ENCODE data around the gene RIPK1.

The RIPK1 gene

DNA sequence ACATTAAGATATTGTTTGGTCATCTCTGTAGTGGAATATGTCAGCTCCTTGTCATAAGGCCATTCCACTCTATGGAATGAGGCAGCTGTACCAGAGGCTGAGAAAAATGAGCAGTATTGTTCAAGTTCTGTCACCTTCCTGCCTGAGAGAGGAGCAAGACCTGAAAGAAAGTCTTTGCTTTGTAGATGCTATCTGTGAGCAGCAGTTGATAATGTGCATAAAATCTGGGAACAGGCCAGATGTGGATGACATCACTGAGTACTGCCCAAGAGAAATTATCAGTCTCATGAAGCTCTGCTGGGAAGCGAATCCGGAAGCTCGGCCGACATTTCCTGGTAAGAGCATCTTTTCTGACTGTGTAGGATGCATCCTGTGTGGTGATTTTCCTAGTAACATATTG, 16.8 kb downstream of the RIPK1 start:
- no peak for DNase-seq (ENCODE audit: low read depth)

- no peak for DNase-seq (ENCODE audit: low read depth)
Measured at GRCh38 chr6:3086282-3086946, 18.1 kb downstream of the RIPK1 start.

GRCh38 chr6:3088446-3088845, 20.2 kb downstream of the RIPK1 start:
- no peak for DNase-seq (ENCODE audit: low read depth)

GRCh38 chr6:3088968-3089367, 20.7 kb downstream of the RIPK1 start:
- no peak for DNase-seq (ENCODE audit: low read depth)

DNA sequence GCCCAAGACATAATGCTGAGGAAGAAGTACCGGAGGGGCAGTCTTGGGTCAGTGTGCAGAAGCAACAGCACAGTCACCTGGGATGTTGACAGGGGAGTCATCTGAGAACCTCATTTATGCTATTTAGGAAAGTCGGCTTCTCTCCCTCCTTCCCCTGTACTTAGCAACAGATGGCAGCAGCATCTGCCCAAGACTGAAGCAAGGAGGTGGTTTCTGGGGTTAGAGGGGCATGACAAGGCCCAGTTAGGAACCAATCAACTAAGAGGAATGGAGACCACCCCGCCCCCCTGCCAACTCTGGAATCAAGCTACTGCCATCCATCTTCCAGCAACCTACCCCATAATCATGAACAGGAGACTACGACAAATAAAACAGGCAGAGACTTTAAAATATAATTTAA, 21.7 kb downstream of the RIPK1 start:
- DNase-seq (ENCODE audit: low read depth), result no peak

DNA sequence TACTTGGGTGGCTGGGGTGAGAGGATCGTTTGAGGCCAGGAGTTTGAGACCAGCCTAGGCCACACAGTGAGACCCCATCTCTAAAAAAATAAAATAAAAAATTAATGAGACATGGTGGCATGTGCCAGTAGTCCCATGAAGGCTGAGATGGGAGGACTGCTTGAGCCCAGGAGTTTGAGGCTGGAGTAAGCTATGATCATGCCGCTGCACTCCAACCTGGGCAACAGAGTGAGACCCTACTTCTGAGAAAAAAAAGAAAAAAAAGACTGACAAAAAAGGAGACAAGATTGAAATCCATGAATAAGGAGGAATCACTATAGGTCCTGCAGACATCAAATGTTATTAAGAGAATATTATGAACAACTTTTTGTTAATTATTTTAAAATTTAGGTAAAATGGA, 26.5 kb downstream of the RIPK1 start:
- DNase-seq (ENCODE audit: low read depth), result no peak

DNA sequence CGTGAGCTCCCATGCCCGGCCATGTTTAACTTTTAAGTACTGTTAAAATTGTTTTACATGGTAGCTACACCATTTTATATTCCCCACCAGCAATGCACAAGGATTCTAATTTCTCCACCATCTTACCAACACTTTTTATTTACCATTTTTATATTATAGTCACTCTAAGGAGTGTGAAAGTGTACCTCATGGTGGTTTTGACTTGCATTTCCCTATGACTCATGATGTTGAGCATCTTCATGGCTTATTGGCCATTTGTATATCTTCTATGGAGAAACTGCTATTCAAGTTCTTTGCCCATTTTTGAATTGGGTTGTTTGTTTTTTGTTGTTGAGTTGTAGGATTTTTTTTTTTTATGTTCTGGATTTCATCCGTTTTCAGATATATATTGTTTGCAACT, 34.6 kb downstream of the RIPK1 start:
- DNase-seq (ENCODE audit: low read depth), result no peak

GRCh38 chr6:3108746-3109414, 40.6 kb downstream of the RIPK1 start:
- DNase-seq (ENCODE audit: low read depth), result no peak

- DNase-seq (ENCODE audit: low read depth), result no peak
Measured at GRCh38 chr6:3109761-3110160, 41.5 kb downstream of the RIPK1 start.

DNA sequence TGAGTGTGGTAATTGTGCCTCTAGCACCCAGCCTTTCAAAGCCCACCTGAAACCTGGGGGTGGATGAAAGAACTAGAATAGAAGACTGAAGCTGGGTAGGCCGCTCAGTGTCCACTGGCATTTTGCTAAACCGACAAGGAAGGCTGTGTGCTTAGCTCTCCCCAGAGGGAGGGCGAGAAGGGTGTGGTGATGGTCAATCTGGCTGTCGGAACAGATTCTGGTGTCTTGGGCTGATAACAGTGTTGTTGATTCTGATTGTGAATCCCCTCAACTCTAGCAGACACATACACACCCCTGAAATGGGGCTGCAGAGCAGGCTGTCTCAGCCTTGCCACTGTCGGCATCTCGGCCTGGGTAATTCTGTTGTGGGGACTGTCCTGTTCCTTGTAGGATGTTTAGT, 46.1 kb downstream of the RIPK1 start:
- DNase-seq (ENCODE audit: low read depth), result no peak

GRCh38 chr6:3117912-3118352, 49.6 kb downstream of the RIPK1 start:
- DNase-seq (ENCODE audit: low read depth), result no peak

DNA sequence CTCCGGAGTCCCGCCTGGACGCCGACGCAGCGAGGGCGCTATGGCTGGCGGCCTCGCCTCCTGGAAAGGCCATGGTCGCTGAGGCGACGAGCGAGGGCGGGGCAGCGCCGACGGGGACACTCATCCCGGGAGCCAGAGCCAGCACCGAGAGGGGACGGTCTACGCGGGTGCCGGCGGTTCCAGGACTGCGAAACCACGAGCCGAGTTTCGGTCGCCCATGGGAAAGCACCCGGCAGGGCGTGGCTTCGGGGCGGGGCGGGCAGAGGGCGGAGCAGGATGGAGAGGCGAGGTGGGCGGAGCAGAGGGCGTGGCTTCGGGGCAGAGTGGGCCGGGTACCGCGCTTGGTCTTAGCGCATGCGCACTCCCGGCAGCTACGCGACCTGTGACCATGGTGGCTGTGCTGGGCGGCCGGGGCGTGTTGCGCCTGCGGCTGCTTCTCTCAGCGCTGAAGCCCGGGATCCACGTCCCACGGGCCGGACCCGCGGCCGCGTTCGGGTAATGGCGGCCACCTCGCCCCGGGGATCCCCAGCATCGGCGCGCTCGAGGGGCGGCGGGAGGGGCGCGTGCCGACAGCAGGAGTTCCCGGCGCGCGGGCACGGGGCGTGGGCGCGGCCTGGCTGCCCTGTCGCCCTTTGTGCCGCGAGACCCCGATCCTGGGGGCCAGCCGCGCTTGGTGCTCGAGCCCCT, 50.2 kb downstream of the RIPK1 start, which contains the start of gene BPHL:
Gene BPHL (plus strand): TSS at position 359 of the 687 bp plus-strand sequence. CDS start 30 bp downstream, at position 389.
- DNase-seq (ENCODE audit: low read depth), result peak; percentile 99

DNA sequence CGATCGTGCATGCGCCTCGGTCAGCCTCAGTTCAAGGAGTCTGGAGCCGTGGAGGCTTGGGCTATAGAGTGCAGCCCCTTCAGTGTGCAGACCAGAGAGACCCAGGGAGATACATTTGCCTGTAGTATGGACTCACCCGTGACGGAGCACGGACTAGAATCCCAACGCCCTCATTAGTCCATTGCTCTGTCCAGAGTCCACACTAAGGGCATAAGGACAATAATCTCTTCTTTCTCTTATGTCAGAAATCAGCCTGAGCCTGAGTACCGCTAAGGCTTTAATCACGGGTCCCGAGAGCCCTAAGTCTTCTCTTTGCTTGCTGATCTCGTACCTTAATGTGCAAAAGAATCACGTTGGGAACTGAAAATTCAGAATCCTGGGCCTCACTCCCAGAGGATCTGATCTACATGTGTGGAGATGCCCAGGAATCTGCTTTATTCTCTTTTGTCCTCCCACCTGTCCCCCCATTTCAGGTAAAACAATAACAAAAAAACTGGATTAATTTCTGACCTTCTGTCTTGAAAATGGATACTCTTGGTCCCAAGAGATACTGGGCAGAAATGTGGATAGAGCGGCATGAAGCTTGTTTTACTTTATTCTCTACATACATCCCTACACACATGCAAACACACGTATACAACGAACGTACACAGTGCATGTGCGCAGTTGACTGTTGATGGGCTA, 50.9 kb downstream of the RIPK1 start:
- no peak for DNase-seq (ENCODE audit: low read depth)

DNA sequence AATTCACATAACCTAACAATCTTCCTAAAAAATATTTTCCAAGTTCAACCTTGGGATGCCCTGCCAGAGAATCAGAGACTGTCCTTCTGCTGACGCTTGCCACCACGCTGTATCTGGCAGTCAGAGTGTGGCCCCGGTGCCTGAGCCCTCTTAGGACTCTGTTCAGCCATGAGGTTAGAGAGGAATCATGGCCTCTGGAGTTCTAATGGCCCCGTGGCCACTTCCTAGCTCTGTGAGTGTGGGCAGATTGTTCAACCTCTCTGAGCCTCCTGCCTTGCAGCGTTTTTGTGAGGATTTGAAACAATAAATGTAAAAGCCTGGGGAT, 52.4 kb downstream of the RIPK1 start:
- no peak for DNase-seq (ENCODE audit: low read depth)

DNA sequence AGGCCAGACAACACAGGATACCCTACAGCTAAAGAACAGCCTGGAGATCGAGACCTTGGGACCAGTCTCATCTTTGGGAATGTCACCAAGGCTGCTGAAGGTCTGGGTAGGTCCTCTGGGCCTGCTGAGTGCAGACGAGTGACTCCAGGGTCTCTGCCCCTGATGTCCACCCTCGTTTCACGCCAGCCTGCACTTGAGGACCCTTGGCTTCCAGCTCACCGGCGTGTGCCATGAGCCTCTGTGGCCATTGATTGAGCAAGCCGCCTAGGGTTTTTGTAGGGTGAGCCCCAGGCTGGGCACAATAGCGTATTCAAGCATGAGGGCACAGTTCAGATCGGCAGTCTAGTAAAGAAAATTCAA, 54.5 kb downstream of the RIPK1 start:
- no peak for DNase-seq (ENCODE audit: low read depth)

- no peak for DNase-seq (ENCODE audit: low read depth)
Measured at GRCh38 chr6:3124667-3125066, 56.4 kb downstream of the RIPK1 start.

DNA sequence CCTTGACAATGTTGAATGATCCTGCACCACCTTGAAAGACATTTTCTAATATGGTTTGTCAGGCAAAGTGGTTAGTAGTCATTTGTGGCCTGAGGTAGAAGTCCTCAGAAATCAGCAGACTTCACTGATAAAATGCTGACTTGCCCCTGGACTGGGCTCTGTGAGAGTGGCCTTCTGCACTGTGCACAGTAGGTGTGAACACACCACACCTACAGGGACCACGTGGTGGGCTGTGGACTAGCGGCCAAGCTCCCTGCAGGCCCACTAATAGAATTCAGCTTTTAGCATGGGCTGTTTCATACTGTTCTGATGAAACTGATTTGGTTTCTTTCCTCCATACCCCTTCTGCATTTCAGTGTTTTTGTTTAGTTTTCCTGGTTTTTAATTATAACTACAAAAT, 57.5 kb downstream of the RIPK1 start:
- DNase-seq (ENCODE audit: low read depth), result no peak

DNA sequence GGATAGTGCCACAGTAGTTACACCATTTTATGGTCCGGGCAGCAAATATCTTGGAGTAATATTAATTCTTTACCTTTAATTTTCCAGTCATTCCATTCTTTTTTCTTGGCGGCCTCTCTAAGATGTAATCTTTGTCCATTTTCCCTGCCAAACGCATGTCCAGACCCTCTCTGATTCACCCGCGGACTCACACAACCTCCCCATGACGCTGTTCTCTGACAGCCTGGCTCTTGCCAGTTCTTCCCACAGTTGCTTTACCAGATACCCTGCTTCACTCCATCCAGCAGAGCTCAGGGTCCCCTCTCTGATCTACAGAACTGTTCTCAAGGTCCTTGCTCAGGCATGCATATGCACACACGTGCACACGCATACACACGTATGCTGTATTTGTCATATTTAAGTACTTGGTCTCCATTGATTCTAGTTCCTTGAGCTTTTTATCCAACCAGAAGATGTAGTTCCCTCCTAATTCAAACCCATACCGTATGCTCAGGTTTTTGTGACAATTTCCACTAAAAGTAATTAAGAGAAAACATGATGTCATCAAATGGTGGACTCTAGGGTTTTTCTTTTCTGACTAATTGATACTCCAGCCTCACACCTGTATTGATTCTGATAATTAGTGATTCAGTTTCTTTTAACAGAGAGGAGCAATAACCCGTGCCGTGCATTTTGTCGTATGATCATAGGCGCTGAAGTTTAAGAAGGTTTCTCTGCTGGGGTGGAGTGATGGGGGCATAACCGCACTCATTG, 60.2 kb downstream of the RIPK1 start:
- DNase-seq (ENCODE audit: low read depth), result no peak

DNA sequence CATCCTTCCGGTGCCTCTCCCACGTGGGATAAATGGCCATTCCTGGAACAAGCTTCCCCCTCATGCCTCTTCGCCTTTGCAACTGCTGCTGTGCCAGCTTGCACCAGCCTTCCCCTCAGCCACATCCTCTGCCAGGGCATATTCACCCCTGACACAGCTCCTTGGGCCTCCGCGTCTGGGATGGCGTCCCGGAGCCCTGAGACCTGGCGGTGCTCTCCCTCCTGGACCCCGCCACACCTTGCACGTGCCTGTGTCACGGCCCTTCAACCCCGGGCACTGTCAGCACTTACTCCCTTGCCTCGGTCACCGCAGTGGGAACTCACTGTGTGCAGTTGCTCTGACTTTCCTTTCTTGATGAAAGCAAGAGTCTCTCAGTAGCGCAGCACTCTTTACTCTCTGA, 63.4 kb downstream of the RIPK1 start:
- no peak for DNase-seq (ENCODE audit: low read depth)

DNA sequence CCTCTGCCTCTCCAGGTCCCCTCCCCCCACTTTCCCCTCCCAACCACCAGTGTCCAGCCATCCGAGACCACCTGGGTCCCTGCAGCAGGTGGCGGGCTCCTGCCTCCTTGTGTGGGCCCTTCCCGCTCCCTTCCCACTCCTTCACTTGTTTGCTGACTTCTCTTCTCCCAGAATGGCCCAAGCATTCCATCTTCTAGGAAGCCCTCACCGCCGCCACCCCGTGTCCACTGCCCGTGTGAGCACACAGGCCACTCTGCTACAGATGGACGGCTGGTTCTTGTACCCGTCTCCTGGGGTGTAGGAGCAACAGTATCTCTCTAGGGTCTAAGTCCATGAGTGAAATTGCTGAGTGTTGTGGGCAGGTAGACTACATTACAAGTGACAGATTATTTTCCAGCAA, 65.2 kb downstream of the RIPK1 start:
- no peak for DNase-seq (ENCODE audit: low read depth)

GRCh38 chr6:3135668-3136291, 67.5 kb downstream of the RIPK1 start:
- no peak for DNase-seq (ENCODE audit: low read depth)

Measured in activated T-helper 1 cell treated with Interleukin-2 at 50 U/mL for 16 hours (primary cell).